HEK293T (cell line): ENCODE data around the gene PRKCZ.

Source experiments
- CTCF ChIA-PET: fragments of 350-600 bp; formaldehyde crosslinking; extraction: SDS; loops from one replicate; lab custom pipeline; 2021; ENCODE audit warnings: antibody characterized with exemption, inconsistent platforms; lab: Yijun Ruan, JAX
- POLR2A ChIA-PET: fragments of 350-600 bp; formaldehyde crosslinking; extraction: SDS; loops from one replicate; lab custom pipeline; 2020; ENCODE audit warnings: antibody characterized with exemption, inconsistent platforms; lab: Yijun Ruan, JAX
- DNase-seq: peaks from one replicate; pipeline ENCODE4 v3.0.0; 2012; ENCODE audit warnings: mixed read lengths; ENCODE audit errors: extremely low spot score
- ARNT ChIP-seq: fragments of 450-650 bp; IDR thresholded peaks from 2 replicates; pipeline ENCODE4 v1.6.1; 2017; ENCODE audit warnings: mild to moderate bottlenecking
- BHLHE40 ChIP-seq: fragments of 450-650 bp; IDR thresholded peaks from 2 replicates; pipeline ENCODE4 v1.6.1; 2016; ENCODE audit warnings: mild to moderate bottlenecking, moderate library complexity, borderline replicate concordance
- CTBP1 ChIP-seq: fragments of 450-650 bp; IDR thresholded peaks from 2 replicates; pipeline ENCODE4 v1.6.1; 2016; ENCODE audit warnings: borderline replicate concordance
- ELF4 ChIP-seq: fragments of 450-650 bp; IDR thresholded peaks from 2 replicates; pipeline ENCODE4 v1.6.1; 2017; ENCODE audit warnings: antibody characterized with exemption
- FOXA1 ChIP-seq: fragments of 450-650 bp; IDR thresholded peaks from 2 replicates; pipeline ENCODE4 v1.6.1; 2016; ENCODE audit warnings: mild to moderate bottlenecking
- FOXK2 ChIP-seq: fragments of 450-650 bp; IDR thresholded peaks from 2 replicates; pipeline ENCODE4 v1.6.1; 2016; ENCODE audit warnings: mild to moderate bottlenecking
- FOXM1 ChIP-seq: fragments of 450-650 bp; IDR thresholded peaks from 2 replicates; pipeline ENCODE4 v1.6.1; 2017; ENCODE audit warnings: mild to moderate bottlenecking, borderline replicate concordance
- HDGF ChIP-seq: fragments of 450-650 bp; IDR thresholded peaks from 2 replicates; pipeline ENCODE4 v1.6.1; 2017; ENCODE audit warnings: antibody characterized with exemption, borderline replicate concordance
- L3MBTL2 ChIP-seq: fragments of 450-650 bp; conservative IDR thresholded peaks from 2 replicates; pipeline ENCODE4 v1.6.1; 2016; ENCODE audit warnings: mild to moderate bottlenecking
- LEF1 ChIP-seq: fragments of 450-650 bp; IDR thresholded peaks from 2 replicates; pipeline ENCODE4 v1.6.1; 2017; ENCODE audit warnings: mild to moderate bottlenecking, borderline replicate concordance
- NFRKB ChIP-seq: fragments of 450-650 bp; IDR thresholded peaks from 2 replicates; pipeline ENCODE4 v1.6.1; 2016; ENCODE audit warnings: mild to moderate bottlenecking, moderate library complexity
- PKNOX1 ChIP-seq: fragments of 450-650 bp; IDR thresholded peaks from 2 replicates; pipeline ENCODE4 v1.6.1; 2016
- SP1 ChIP-seq: fragments of 450-650 bp; IDR thresholded peaks from 2 replicates; pipeline ENCODE4 v1.6.1; 2017
- SUZ12 ChIP-seq: fragments of 450-650 bp; IDR thresholded peaks from 2 replicates; pipeline ENCODE4 v1.6.1; 2016; ENCODE audit warnings: mild to moderate bottlenecking
- TARDBP ChIP-seq: fragments of 450-650 bp; IDR thresholded peaks from 2 replicates; pipeline ENCODE4 v1.6.1; 2016
- ZNF384 ChIP-seq: fragments of 450-650 bp; IDR thresholded peaks from 2 replicates; pipeline ENCODE4 v1.6.1; 2016

PRKCZ gene

GRCh38 chr1:2124446-2125198 lies 74.4 kb downstream of the PRKCZ start:
- TF ChIP-seq FOXM1 = no peak
- no peak for TF ChIP-seq ZNF384
- TF ChIP-seq NFRKB = no peak
- TF ChIP-seq HDGF = no peak
- TF ChIP-seq LEF1 = no peak
- no peak for TF ChIP-seq ELF4
- no peak for TF ChIP-seq SUZ12
- ChIA-PET POLR2A (no interaction called here), CTCF (no interaction called here)
- no peak for DNase-seq

GRCh38 chr1:2125350-2126211 lies 75.4 kb downstream of the PRKCZ start:
- DNase-seq = no peak
- TF ChIP-seq FOXA1 = no peak
- no peak for TF ChIP-seq SUZ12
- TF ChIP-seq NFRKB = no peak
- no peak for TF ChIP-seq PKNOX1
- no peak for TF ChIP-seq CTBP1
- no peak for TF ChIP-seq FOXM1
- no peak for TF ChIP-seq ELF4
- no peak for TF ChIP-seq TARDBP
- TF ChIP-seq ZNF384 = no peak
- TF ChIP-seq ARNT = no peak
- no peak for TF ChIP-seq L3MBTL2
- no peak for TF ChIP-seq BHLHE40
- no peak for TF ChIP-seq FOXK2
- no peak for TF ChIP-seq LEF1
- no peak for TF ChIP-seq HDGF
- no peak for TF ChIP-seq SP1
- ChIA-PET POLR2A (no interaction called here), CTCF (no interaction called here)

GRCh38 chr1:2126331-2127186 lies 76.3 kb downstream of the PRKCZ start:
- DNase-seq = no peak
- CTCF ChIA-PET = no interaction called here
- POLR2A ChIA-PET = no interaction called here
- TF ChIP-seq FOXK2 = no peak

GRCh38 chr1:2127187-2128145 lies 77.3 kb downstream of the PRKCZ start:
- no peak for TF ChIP-seq ZNF384
- no peak for TF ChIP-seq ARNT
- no peak for TF ChIP-seq BHLHE40
- TF ChIP-seq FOXA1 = no peak
- no peak for TF ChIP-seq SUZ12
- no peak for TF ChIP-seq TARDBP
- no peak for TF ChIP-seq LEF1
- no peak for TF ChIP-seq ELF4
- TF ChIP-seq FOXK2 = no peak
- TF ChIP-seq PKNOX1 = no peak
- no peak for TF ChIP-seq CTBP1
- no peak for TF ChIP-seq SP1
- TF ChIP-seq FOXM1 = no peak
- DNase-seq = no peak
- POLR2A ChIA-PET = no interaction called here
- CTCF ChIA-PET = no interaction called here

GRCh38 chr1:2128189-2128901 lies 78.1 kb downstream of the PRKCZ start:
- DNase-seq = no peak
- ChIA-PET POLR2A (no interaction called here), CTCF (no interaction called here)
- TF ChIP-seq PKNOX1 (no peak), NFRKB (no peak), SUZ12 (no peak), FOXA1 (no peak), TARDBP (no peak), FOXK2 (no peak), FOXM1 (no peak), ARNT (no peak), HDGF (no peak), ELF4 (no peak), ZNF384 (no peak)
